HG03280 (cell line): ENCODE data around the gene KIAA0930.
"Not testable (repeated sequence)": the region's sequence is repeated elsewhere in the genome, so short reads cannot be mapped to it uniquely, and the experiment has no call there.

Experiments
- ATAC-seq: cut with Tn5 transposase; IDR thresholded peaks from one replicate; pipeline ENCODE4 v1.9.1; 2021; ENCODE audit warnings: mild to moderate bottlenecking, moderate library complexity; ENCODE audit not compliant: unreplicated experiment

The KIAA0930 gene

DNA sequence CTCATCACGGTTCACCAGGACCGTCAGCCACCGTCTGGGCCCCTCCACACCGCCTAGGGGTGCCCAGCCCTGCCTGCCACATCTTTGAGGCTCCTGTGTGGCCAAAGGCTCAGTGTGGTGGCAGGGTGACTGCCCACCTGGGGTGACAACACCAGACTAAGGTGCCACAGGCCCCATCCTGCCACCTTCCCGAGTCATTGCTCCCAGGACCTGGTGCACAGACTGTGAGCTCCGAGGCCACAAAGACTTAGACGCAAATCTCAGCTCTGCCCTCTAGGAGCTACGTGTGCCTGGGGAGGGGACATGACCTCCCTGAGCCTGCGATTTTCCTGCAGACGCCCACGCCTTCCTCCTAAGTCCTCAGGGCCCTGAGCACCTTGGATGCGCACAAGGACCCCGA is 36.5 kb downstream of the KIAA0930 start:
- no peak for ATAC-seq

DNA sequence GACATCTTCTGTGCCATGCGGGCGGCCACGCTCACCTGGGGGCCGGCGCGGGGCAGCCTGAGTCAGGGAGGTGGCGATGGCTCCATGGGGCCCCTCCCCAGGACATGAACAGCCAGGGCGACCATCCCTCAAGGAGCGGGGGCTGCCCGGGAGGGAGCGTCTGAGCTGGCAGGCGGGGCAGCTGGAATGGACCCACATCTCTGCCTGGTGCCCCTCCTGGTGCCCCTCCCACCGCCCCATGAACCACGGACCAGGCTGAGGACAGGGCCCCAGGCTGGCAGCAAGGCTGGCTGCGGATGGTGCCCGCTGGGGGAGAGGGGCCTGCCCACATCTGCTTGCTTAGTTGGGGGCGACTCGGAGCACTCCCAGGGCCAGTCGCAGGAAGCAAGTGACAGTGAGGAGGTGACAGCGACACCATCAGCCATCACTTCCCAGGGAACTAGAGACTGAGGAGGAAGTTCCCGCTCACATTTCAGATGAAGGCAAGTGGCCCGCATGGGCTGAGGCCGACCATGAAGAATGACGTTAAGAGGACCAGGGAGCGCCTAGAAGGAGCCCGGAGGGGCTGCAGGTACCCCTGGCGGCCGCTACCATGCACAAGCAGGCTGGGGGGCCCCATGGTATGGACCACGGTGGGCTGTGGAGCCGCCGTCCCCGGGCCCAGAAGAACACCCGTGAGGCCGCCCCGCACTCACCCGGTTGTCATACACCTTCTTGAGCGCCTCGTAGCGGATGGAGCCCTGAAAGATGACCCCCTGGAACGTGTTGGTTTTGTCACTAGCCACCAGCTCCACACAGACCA is 37.3 kb downstream of the KIAA0930 start:
- ATAC-seq, result no peak

DNA sequence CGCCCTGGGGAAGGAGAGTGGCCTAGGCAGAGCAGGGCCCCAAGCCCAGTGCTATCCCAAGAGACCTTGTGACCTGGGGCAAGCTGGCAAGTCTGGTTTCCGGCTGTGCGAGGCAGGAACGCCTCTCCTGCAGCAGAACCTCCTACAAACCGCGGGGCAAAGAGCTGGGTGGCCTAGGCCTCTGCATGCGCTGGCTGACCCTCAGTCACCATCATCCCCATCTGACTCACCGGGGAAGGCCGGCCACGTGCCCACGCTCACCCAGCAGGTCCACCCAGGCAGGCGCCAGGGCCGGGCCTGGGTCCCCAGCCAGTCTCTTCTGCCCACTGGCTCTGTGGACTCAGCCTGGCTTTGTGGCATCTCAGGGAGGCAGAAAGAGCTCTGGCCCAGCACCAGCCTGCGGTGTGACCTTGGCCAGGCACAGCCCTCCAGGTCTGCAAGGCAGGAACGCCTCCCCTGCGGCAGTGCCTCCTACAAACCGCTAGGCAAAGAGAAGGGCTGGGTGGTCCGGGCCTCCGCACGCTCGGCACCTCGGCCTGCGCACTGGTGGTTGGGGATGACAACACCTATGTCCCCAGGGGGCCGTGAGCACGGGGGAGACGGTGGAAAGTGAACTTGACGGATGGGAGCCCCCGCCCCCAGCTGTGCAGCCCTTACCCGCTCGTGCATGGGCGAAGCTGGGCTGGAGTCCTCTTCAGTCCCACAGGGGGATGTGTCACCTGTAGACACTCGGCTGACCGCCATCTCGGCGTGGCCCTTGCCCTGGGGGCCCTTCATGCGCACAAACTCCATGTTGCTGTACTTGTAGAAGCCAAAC is 38.2 kb downstream of the KIAA0930 start:
- ATAC-seq, result no peak

DNA sequence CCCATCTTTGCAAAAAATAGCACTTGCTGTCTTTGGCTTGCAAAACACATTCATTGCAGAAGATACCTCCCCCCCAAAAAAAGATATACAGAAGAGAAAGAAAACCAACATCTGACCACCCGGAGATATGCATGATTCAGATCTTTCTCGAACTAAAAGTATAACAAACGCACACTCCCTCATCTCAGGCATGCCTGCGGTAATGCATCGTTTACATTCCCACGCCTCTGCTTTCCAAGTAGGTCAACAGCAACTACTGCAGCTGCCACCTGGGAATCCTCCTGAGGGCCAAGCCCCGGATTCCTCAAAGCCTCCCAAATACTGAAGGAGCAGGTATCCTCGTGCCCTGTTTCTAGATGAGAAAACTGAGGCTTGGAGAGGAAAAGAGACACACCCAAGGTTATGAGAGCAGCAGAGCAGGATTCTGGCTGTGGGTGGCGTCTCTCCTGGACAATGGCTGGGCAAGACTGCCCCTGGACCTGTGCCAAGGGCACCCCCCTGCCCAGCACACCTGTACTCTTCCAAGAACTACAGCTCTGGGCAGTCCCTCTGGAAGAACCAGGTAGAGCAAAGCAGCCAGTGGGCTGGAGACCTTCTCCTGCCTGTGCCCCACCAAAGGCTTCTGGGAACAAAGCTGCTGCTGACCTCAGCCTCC is 38.9 kb downstream of the KIAA0930 start:
- ATAC-seq, result no peak

DNA sequence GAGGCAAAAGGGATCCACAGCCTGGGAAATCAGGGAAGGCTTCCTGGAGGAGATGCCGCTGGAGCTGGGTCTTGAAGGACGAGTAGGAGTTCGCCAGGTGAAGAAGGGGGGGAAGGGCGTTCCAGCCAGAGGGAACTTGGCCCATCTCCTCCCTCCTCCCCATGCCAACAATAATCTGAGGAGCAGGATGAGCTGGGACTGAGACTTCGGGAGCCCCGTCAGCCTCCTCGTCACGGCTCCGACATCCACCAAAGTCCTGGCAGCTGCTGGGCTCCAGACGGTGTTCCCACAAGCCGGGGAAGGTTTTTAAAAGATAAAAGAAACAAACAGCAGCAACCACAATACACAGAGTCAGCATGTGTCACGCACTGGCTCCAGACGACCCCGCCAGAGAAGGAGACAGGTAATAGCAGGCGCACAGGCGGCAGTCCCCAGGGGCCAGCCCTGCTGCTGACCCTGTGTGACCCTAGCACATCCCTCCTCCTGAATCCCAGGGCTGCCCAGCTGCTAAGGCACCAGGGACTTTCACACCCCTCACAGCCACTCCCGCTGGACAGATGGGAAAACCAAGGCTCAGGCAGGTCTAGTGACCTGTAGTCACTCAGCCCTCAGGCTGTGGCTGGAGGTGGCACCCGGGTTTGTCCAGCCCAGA is 39.7 kb downstream of the KIAA0930 start:
- no peak for ATAC-seq

DNA sequence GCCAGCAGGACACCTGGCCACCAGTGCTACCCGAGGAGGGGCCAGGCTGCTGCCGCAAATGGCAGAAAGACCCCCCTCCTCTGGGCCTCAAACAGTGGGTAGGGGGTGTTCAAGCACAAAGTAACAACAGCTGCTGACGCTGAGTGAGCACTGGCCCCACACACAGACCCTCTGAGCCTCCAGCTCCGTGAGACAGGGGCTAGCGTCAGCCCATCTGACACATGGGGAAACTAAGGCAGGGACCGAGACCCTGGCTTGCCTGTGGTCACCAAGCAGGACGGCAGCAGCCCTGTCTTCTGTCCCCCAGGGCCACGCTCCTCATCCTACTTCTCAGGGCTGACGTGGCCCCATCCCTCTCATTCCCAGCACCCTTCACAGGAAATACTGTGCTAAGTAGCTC is 40.5 kb downstream of the KIAA0930 start:
- no peak for ATAC-seq

DNA sequence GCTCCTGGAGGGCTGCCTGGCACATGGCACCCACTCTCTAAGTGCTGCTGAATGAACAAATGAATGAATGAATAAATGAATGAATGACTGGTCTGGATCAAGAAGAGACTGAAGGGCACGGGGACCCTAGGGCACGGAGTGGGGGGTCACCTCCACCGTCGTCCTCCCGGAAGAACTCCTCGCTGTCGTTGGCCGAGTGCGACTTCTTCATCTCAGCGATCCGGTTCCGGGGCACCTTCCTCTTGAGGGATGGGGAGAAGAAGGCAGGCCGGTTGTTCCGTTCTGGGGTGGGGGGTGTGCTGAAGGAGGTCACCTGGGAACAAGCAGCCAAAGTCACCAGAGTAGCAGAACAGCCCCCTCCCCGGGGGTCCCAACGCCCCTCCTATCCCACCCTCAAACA is 41.0 kb downstream of the KIAA0930 start:
- no peak for ATAC-seq

DNA sequence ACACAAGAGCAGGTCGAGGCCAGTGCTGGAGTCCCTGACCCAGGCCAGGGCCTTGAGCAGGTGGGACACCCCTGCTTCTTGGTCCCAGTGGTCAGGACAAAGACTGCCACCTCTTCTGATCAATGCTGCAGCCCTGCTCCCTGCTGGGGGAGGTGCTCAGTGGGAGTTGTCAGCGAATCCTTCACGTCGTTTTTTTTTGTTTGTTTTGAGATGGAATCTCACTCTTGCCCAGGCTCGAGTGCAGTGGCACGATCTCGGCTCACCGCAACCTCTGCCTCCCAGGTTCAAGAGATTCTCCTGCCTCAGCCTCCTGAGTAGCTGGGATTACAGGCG is 42.3 kb downstream of the KIAA0930 start:
- ATAC-seq, result no peak

DNA sequence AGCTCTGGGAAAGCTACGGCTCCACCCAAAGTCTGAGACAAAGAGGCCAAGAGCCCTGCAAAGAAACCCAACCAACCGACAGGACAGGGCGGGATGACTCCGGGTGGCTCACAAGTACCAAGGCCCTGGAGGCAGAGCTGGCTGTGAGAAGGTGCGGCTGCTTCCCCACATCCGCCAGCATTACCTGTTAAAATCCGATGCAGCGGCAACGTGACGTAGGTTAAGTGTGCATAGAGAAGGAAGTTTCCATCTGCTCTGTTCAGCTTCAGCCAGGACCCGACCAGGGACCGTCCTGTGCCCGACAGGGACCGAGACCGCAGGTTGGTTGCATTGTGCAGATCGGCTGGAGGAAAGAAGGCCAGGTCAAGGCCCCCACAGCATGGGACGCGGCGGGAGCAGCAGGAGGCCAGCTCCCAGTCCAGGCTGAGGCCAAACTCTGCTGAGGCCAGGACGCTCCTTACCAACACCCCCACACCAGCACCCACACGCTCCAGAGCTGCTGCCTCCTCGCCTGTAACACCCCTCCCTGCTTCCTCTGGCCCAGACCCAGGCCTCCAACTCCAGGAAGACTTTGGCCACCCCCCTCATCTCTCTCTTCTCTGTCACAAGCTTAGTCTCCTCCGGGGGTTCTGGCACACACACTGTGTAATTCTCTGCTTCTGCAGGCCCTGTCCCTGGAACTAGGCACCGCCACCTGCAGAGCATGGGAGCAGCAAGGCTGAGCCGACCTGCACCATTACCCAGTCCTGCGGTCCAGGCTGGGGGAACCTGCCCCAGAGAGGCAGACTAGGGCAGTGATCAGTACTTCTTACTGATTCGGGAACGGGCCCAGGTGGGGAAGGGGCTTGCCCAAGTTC is 42.9 kb downstream of the KIAA0930 start:
- no peak for ATAC-seq

DNA sequence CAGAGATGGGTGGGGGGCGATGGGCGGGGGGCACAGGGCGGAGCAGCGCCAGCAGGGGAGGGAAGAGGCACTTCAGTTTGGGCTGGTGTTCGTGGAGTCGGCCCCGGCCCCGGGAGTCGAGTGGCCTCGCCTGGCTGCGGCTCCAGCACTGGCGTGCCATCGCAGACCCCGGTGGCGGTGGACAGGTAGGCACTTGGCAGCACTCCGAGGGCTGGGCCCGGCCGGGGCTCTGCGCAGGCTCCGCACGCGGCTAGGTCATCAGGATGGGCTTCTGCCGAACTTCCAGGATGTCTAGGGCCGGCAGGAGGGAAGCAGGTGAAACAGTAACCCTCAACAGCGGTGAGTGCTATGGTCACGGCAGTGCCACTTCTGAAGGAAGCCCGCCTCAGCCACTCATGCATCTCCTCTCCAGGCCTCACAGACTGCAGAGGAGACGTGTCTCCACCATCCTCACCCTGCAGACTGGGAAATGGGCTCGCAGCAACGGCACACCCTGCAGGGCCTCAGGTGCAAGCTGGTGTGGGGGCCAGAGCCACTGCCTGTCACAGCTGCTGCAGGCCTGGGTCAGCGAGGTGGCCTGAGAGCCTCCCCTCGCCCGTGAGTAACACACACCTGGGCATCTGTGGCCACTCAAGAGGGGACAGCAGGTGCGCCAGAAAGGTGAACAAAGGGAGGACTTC is 43.6 kb downstream of the KIAA0930 start:
- no peak for ATAC-seq

DNA sequence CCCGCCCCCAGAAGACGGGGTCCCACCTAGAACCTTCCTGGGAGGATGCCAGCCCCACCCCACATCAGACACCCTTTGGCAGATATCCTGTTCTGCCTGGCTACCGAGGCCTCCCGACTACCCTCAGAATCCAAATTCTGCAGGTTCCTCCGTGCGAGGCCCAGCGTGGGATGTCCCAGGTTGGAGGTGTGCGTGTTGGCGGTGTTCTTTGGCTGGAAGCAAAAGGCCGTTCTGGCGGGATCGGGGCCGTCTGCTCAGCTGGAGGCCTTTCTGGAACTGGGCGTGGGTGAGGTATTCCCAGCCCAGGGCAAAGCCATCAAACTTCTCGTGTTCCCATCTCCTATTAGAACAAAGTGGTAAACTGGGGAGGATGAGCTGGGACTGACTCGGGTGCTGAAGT is 44.4 kb downstream of the KIAA0930 start:
- no peak for ATAC-seq

DNA sequence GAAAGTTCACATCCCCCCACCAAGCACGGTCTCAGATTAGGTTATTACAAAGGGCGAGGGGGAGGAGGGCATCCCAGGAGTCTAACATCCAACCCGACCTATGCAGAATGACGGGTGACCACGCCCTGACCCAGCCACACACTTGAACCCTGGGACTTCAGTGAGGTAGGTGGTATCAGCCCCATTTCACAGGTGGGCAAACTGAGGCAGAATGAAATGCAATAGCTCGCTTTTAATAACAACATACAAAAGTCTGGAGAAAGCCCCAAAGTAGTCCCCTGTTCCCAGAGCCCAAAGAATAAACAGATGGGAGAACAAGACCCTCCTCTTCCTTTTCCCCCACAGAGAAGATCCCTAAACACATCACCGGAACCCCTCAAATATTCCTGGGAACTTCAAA is 45.1 kb downstream of the KIAA0930 start:
- no peak for ATAC-seq

DNA sequence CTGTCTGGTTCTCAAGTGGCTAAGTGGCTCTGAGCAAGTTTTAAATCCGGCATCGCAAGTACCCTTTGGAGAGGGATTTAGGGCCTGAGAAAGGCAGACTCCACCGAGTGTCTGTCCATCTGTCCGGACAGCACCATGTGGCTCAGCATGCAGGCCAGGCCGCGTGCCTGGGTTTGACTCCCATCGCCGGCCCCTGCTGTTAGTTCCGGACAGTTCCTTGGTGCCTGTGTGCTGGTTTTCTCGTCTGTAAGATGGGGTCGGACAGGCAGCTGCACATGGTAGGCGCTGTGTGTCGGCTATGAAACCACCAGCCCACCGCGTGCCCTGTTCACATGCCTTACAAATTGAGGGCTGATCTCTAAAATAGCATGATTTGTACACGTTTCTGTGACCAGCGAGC is 46.0 kb downstream of the KIAA0930 start:
- no peak for ATAC-seq

DNA sequence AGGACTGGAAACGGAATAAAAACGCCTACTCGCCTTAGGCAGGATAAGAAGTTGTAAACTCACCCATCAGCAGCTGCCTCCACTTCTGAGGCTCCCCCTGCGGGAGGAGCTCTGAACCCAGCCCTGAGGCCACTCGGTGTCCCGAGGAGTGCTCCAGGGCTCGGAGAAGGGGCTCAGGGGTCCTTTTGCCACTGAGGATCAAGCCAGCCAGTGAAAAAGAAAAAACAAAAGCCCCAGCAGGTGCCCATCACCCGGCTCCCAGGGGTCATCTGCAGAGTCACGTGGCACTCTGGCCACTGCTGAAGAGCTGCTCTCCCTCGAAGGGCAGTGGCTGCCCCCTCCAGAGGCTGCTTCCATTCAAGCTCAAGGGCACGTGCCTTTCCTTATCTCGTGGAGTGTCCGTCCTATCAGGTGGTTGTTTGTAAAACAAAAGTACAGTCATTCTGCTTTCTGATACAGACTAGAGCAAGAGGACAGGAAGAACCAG is 48.0 kb downstream of the KIAA0930 start:
- ATAC-seq, result no peak

DNA sequence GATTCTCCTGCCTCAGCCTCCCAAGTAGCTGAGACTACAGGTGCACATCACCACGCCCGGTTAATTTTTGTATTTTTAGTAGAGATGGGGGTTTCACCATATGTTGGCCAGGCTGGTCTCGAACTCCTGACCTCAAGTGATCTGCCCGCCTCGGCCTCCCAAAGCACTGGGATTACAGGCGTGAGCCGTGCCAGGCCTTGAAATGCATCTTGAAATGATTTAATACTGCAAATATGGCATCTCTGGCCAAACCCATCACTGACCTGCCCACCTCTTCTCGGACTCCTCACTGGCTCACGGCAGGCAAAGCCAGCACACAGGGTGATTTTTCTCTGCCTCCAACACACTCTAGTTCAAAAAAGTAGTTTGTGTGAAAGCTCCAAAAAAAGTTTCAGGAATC is 48.9 kb downstream of the KIAA0930 start:
- not testable (repeated sequence) for ATAC-seq

DNA sequence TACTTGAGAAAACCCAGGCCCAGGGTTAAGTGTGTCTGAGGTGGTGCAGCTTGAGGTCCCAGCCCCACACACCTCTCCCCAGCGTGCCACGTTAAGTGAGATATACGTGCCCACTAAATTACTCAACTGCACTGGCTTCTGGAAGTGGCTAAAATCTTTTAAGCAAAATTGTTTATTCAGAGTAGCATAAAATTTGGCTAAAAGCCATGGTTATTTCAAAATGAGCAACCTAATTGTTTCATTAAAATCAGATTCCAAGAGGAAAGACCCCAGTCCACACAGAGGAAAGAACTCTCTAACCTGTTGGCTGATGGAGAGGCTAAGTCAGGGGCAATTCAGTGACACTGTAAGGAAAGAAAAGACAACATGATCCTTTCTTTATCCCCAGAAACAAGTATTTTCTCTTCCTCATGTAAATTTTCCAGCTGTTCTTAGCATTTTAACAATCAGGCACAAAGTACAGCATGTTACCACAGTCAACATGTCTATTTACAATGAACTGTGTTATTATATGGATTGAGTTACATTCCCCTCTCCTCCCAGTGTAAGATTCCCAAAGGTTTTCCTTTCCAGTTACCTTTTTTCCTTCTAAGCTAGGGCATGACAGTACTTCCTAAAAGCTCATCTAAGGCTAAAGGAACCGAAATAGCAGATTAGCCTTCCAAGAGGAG is 50.4 kb downstream of the KIAA0930 start:
- ATAC-seq, result no peak

DNA sequence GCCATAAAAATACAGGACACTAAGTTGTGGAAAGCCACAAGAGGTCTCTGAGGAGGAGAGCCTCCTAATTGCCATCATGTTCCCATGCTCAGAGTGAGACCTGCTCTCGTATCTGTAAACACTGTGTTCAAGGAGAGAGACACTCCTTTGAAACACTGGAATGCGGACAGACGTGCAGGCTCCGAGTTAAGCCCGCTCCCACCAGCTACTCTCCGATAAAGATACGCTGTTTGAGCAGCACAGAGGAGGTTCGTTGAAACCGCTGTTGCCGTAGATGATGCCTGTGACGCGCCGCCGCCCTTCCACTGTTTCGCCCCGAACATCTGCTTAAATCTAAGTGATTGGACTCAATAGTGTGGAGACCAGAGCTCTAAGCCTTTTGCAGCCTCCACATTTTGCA is 51.9 kb downstream of the KIAA0930 start:
- no peak for ATAC-seq

DNA sequence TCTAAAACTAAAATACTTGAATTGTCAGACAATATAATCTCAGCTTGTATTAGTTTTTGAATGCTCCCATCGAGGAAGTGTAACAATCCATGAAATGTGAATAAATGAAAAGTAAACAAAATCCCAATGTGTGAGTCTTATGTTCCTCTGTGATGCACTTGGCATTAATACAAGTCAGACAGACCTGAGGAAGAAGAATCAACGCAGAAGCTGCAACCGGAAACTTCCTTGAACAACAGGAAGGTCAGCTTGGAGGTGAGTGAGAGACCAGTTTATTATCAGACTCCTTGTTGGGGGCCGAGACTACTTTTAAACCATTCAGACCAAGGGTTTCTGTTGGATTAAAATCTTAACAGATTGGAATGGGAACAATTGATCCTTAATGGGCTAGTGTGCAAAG is 52.8 kb downstream of the KIAA0930 start:
- ATAC-seq, result no peak
